GM23338 (cell line): ENCODE data around the gene DENND5A.

ENCODE experiments used
- CREB1 ChIP-seq: fragments of 250-450 bp; sonication (Bioruptor Pico); IDR thresholded peaks from 2 replicates; pipeline ENCODE4 v1.5.0; 2020; ENCODE audit warnings: low read depth, mild to moderate bottlenecking, moderate library complexity
- EZH2 ChIP-seq: fragments of 200-600 bp; sonication (generic); IDR thresholded peaks from one replicate; pipeline ENCODE4 v1.8.0; 2017; ENCODE audit warnings: antibody characterized with exemption, mild to moderate bottlenecking, low read depth; ENCODE audit not compliant: unreplicated experiment
- EZH2phosphoT487 ChIP-seq: fragments of 200-600 bp; sonication (generic); IDR thresholded peaks from one replicate; pipeline ENCODE4 v1.8.1; 2018; ENCODE audit warnings: antibody characterized with exemption; ENCODE audit not compliant: unreplicated experiment
- JUNB ChIP-seq: IDR thresholded peaks from one replicate; pipeline ENCODE4 v1.6.1; 2016; ENCODE audit warnings: antibody characterized with exemption; ENCODE audit not compliant: unreplicated experiment
- POLR2AphosphoS5 ChIP-seq: IDR thresholded peaks from 2 replicates; pipeline ENCODE4 v1.6.1; 2016; ENCODE audit warnings: antibody characterized with exemption, low read depth
- STAT1 ChIP-seq: IDR thresholded peaks from one replicate; pipeline ENCODE4 v1.6.1; 2016; ENCODE audit warnings: antibody characterized with exemption; ENCODE audit not compliant: unreplicated experiment
- ZNF114 ChIP-seq: fragments of 250-450 bp; sonication (Bioruptor Pico); IDR thresholded peaks from 2 replicates; pipeline ENCODE4 v1.5.0; 2020; ENCODE audit warnings: mild to moderate bottlenecking, moderate library complexity
- TF ChIP-seq, protein P1 (sequence below), 2 experiments: fragments of 200-600 bp in 1 of 2; sonication (generic) in 1 of 2; conservative IDR thresholded peaks; 2 replicates each; pipeline versions ENCODE4 v1.5.1 to v1.6.1; 2016 to 2017; ENCODE audit warnings: antibody characterized with exemption in 2 of 2, low read depth in 2 of 2, mild to moderate bottlenecking in 2 of 2, moderate library complexity in 1 of 2
- TF ChIP-seq, protein P2 (sequence below): IDR thresholded peaks from one replicate; pipeline ENCODE4 v1.6.1; 2018; ENCODE audit warnings: antibody characterized with exemption; ENCODE audit not compliant: unreplicated experiment
- TF ChIP-seq, protein P3 (sequence below): IDR thresholded peaks from 2 replicates; pipeline ENCODE4 v1.6.1; 2016; ENCODE audit warnings: antibody characterized with exemption

DNA sequence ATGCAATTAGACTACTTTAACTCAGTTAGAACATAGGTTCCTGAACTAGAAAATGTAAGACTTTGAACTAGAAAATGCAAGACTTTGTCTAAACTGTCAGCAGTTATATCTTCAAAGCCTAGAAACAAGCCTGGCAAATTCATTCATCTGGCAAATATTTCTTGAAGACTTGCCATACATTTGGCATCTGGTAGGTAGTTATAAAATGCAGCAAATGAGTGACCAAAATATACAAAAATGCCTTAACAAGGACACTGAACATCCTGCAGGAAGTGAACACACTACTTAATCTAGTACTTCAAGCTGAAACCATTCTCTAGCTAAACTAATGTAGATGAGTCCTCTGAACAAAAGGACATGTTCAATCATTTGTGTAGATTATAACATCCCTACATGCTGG is 89.0 kb downstream of the DENND5A start:
- TF ChIP-seq, protein P1, sequence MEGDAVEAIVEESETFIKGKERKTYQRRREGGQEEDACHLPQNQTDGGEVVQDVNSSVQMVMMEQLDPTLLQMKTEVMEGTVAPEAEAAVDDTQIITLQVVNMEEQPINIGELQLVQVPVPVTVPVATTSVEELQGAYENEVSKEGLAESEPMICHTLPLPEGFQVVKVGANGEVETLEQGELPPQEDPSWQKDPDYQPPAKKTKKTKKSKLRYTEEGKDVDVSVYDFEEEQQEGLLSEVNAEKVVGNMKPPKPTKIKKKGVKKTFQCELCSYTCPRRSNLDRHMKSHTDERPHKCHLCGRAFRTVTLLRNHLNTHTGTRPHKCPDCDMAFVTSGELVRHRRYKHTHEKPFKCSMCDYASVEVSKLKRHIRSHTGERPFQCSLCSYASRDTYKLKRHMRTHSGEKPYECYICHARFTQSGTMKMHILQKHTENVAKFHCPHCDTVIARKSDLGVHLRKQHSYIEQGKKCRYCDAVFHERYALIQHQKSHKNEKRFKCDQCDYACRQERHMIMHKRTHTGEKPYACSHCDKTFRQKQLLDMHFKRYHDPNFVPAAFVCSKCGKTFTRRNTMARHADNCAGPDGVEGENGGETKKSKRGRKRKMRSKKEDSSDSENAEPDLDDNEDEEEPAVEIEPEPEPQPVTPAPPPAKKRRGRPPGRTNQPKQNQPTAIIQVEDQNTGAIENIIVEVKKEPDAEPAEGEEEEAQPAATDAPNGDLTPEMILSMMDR (conservative IDR thresholded peaks at IDR 0.05; ENCODE audit: low read depth in 2 of 2): no peak
- TF ChIP-seq POLR2AphosphoS5: no peak
- no peak for TF ChIP-seq EZH2
- TF ChIP-seq, protein P2, sequence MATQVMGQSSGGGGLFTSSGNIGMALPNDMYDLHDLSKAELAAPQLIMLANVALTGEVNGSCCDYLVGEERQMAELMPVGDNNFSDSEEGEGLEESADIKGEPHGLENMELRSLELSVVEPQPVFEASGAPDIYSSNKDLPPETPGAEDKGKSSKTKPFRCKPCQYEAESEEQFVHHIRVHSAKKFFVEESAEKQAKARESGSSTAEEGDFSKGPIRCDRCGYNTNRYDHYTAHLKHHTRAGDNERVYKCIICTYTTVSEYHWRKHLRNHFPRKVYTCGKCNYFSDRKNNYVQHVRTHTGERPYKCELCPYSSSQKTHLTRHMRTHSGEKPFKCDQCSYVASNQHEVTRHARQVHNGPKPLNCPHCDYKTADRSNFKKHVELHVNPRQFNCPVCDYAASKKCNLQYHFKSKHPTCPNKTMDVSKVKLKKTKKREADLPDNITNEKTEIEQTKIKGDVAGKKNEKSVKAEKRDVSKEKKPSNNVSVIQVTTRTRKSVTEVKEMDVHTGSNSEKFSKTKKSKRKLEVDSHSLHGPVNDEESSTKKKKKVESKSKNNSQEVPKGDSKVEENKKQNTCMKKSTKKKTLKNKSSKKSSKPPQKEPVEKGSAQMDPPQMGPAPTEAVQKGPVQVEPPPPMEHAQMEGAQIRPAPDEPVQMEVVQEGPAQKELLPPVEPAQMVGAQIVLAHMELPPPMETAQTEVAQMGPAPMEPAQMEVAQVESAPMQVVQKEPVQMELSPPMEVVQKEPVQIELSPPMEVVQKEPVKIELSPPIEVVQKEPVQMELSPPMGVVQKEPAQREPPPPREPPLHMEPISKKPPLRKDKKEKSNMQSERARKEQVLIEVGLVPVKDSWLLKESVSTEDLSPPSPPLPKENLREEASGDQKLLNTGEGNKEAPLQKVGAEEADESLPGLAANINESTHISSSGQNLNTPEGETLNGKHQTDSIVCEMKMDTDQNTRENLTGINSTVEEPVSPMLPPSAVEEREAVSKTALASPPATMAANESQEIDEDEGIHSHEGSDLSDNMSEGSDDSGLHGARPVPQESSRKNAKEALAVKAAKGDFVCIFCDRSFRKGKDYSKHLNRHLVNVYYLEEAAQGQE: no peak
- TF ChIP-seq, protein P3, sequence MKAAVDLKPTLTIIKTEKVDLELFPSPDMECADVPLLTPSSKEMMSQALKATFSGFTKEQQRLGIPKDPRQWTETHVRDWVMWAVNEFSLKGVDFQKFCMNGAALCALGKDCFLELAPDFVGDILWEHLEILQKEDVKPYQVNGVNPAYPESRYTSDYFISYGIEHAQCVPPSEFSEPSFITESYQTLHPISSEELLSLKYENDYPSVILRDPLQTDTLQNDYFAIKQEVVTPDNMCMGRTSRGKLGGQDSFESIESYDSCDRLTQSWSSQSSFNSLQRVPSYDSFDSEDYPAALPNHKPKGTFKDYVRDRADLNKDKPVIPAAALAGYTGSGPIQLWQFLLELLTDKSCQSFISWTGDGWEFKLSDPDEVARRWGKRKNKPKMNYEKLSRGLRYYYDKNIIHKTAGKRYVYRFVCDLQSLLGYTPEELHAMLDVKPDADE: no peak
- no peak for TF ChIP-seq CREB1 (CRISPR knock-in tag)
- no peak for TF ChIP-seq EZH2phosphoT487
- no peak for TF ChIP-seq ZNF114 (CRISPR knock-in tag)
- TF ChIP-seq STAT1: no peak
- TF ChIP-seq JUNB: no peak
